NCI-H2171 treated with DMSO at 0.1 percent for 48 hours (cell line): ENCODE measurements around the gene UBE2D2.

Source experiments
- DNase-seq: peaks from one replicate; lab custom pipeline; 2025; lab: John Stamatoyannopoulos, UW

UBE2D2 gene

DNA sequence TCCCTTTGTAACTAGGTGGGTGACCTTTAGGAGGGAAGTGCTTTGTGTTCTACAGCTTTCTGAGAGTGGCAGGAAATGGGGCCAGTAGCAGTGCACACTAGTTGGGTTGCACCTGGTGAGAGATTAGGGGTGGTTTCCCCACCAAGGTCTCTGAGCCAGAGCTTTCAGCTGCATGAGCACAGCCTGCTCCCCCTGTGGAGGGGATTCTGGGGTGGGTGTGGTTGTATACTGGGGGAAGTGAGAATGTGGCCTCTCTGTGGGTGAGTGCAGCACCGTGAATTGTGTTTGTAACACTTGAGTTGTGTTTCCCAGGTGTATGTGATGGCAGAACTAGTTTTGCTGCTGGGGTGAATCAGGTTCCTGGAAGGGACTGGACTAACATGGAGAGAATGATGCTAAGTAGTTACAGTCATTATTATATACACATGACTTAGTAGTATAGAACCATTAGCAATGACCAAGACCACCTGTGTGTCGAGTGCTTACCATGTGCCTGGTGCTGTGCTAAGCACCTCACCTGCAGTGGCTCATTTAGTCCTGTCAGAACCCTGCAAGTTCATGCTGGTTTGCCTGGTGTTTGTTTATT lies 75.2 kb downstream of the UBE2D2 start:
- DNase-seq: no peak

DNA sequence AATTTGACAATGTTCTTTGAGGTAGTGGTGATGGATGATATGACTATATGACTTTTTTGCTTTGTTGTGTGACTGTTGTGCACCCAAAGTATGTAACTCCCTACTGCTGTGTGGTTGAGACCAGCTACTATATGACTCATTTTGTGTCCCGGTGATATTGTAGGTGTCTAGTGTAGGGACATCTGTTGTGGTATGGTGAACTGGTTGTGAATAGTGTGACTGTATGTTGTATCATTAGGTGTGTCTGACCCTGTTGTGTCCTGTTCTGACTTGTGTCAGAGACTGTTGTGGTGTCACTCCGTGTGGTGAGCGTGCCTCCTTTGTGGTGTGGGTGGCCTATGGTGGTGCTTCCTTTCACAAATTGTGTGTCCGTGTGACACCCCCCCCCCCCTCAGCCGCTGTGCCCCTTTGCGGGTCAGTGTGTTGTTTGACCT lies 75.9 kb downstream of the UBE2D2 start:
- DNase-seq: peak; percentile 15

DNA sequence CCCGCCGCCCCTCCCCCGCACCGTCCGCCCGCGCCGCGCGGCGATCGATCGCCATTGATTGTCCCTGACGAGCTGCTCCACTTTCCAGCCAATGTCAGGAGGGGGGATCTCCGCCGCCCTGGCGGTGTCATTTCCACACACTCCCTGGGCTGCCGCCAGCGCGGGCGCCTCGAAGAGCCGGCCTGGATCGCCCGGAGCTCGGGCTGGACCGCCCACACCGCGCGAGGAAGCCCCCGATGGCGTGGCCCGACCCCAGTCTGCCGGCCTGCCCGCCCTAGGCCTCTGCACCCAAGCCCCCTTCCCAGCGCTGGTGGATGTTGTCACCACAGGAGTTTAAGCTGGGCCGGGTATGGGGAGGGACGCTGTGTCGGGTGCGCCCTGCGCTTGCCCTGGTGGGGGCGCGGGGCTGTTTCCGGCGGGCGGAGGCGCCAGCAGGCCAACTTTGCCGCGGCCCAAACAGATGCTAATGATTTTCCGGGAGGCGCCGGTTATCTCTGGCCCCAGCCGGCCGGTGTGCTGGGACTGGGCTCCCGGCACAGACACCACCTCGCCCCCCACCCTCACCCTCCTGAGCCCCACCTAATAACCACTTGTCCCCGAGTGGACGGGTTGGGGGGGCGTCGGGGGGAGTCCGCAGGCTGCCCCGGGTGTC lies 76.4 kb downstream of the UBE2D2 start:
- DNase-seq: peak; percentile 55

DNA sequence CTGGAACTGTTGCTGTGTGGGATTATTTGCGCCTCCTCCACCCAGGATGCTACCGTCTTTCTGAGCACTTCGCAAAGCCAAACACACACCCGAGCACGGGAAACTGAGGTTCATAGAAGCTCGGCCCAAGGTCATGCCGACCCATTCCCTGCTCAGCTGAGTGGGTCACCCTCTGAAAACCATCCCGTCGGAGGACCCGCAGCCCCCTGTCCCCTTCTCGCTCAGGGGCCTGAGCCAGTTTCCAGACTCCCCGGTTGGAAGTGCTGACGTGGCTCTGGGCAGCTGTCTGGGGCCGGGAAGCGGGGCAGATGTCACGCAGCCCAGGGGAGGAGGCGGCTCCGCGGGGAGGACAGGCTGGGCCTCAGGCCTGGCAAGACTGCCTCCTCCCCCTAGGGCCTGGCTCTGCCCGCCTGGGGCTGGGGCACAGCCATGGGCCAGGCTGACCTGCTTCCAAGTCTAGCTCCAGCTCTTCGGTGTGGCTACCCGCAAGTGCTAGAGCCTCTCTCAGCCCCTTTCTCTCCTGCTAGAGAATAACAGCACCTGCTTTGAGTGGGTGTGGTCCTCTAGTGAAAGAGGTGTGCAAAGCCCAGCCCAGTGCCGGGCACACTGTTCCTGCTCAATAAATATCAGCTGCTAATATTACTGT lies 77.1 kb downstream of the UBE2D2 start:
- DNase-seq: peak; percentile 56

DNA sequence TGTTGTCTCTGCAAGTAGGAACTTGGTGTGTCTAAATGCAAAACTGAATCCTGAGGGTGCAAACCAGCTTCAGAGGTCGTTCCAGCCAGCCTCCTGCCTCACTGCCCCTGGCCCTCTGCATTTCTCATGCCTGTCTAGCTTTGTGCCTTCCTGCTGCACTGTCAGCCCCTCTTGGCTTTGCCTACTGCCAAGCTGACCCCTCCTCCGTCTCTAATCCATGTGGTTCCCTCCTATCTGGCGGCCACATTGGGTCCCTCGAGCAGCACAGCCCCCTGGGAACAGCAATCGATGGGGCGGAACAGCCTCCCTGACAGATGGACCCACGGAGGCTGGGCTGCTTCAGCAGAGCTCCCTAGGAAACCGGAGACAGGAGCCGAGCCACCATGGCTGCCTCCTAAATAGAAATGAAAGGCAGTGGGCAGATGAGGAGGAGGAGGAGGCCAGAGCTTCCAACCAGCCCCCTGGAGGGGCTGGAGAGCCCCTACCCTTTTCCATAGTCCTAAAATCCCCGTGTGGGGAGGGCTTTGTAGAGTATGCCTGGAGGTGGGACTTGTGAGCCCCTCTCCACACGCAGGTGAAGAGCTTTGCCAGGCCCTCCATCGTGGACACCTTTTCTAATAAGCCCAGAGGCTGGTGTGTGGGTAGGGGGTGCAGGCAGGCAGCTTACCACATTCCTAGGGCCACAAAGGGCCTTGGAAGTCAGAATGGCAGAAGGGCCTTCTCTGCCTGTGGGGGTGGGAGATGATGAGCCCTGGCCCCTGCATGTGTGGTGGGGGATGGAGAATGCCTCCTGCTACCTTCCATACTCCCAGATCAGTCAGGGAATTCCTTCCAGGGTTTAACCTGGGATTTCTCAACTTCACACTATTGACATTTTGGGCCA lies 77.8 kb downstream of the UBE2D2 start:
- DNase-seq: peak; percentile 75

DNA sequence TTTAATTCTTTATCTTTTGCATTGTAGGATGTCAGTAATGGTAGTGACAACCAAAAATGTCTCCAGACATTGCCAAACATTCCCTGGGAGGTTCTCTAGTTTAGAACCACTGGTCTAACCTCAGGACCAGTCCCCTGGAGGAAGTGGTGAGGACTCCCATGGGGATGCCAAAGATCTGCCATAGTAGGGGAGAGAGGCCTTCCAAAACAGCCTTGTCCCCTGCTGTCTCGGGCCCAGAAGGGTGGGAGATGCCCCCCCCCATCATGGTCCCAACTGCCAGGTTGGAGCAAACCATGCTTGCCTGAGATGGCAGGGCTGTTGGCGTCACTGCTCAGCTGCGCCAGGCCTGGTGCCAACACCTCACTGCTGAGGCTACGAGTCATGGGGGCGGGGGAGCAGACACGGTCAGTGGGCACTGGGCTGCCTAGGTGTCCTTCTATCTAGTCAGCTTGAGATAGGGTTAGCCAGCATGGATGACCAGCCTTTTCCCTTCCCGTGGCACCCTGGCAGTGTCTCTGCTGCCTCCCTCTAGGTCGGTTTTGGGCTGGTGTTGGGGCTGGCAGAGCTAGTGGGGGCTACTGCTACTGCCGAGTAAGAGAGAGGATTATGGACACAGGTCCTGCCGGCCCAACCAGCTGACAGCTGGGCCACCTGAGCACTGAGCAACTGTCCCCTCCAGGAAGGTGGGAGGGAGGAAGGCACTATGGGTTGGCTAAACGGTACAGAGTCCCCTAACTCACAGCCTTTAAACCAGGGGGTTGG lies 78.7 kb downstream of the UBE2D2 start:
- no peak for DNase-seq

DNA sequence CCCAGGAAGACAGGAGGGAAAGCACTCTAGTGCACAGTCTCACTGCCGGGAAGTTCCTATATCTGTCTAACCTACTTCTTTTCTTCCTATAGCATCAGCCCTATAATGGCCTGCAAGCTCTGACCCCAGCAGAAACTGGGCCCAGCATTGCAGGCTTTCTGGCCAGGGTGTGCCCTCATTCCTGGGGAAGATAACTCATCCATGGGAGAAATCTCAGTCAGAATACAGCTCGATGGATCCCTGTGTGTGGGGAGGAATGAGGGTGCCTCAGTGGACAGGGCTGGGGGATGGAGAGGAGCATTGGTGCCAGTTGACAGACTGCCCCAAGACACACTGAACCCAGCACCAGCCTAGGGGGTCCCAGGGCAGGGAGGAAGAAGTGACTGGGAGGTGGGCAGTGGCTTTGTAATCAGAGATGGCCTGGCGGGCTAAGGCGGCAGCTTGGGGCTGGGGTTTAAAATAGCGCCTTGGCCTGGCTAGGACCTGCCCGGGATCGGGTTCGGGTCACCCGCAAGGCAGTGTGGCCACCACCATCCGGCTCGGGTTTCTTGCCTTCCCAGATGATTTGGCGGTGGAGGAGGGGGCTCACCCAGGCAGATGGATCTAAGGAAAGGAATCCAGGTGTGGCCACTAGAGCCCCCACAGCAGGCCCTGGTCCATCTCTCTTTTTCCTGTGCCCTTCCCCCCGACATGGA lies 79.4 kb downstream of the UBE2D2 start:
- no peak for DNase-seq

DNA sequence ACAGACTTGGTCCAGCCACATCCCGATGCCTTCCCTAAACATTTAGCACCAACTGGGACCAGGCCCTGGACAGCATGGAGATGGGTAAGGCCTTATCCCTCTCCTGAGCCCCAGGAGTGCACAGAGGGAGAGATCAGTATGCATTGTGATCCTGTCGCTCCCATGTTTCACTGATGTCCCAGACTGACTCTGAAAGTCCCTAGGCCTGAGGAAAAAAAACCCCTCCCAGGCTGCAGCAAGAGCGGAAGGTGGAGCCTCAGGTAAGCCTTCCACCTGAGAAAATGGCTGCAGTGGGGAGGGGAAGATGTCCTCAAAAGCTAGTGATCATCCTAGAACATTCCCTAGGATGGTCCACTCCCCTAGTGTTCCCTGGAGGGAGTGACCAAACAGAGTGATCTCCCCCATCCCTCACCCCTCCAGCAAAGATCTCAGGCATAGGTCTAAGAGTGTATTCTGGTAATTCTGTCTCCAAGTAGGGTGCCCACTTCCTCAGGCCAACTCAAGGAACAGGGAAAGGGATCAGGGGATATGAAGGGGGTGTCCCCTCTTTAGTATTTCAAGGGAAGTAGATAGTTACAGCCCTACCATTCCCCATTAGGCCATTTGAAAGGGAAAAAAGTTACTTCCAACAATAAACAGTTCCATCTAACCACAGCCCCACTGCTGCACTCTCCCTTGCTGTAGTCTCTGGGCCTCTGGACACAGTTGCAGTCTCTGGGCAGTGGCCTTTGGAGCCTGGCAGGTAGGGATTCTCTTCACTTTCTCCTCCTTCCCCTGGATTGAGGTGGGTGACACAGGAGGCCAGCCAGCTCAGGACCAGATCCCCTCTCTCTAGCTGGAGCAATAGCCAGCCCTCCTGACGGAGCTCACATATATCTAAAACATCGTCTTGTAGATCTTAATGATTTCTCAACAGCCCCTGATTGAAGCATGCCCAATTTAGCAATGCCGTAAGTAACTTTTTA lies 80.3 kb downstream of the UBE2D2 start:
- no peak for DNase-seq

DNA sequence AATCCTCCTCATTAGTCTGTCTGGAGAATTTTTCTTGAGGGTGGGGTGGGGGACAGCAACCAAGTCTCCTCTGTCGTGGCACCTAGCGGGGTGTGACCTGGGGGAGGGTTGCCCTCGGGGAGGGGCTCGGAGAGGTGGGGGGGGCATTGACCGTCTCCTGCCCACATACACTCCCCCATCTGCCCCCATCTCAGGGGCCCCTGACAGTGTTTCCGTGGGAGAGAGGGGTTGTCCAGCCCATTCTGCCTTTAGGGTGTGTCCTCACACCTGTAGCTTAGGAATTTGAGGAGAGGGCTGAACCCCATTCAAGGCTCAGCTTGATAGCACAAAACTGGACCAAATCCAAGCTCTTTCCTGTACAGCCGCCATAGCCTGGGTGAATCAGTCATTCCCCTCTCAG lies 81.1 kb downstream of the UBE2D2 start:
- no peak for DNase-seq

DNA sequence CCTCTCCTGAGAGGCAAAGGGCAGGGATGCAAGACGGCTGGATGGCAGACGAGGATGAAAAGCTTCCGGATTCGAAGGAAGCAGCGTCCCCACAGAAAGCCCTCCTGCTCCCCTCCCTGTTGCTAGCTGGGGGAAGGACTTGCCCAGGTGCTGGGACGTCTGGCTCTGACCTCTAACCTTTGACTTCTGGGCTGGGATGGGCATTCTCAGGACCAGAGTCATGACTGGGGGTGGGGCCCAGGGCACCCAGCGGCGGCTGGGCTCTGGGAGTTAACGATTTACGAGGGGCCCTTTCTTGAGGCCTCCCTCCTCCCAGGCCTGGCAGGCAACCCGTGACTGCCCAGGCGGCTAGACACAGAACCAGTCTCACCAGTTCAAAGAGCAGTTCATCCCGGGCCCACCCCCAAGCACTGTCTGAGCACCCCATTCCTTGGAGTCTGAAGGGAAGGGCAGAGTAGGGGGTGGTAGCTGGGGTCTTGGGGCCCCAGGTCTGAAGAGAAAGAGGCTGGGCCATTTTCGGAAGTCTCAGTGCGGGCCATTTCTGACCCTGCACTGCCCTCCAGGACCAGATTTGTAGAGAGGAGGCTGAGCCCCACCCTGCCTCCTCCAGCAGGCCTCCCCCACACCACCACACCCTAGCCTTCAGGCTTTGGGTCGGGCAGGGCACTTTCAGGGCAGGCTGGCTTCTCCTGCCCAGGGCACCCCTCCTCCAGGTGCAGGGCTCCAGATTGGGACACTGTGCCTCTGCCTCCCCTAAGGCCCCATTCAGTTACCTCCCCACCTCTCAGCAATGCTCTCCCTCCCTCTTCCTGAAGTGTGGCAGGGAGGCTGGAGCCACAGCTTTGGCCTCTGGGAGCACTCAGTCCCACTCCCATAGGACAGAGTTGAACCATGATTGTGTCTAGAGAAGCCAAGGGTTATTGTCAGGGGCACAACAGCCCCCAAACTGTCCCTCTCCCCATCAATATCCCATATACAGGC lies 82.0 kb downstream of the UBE2D2 start:
- no peak for DNase-seq

DNA sequence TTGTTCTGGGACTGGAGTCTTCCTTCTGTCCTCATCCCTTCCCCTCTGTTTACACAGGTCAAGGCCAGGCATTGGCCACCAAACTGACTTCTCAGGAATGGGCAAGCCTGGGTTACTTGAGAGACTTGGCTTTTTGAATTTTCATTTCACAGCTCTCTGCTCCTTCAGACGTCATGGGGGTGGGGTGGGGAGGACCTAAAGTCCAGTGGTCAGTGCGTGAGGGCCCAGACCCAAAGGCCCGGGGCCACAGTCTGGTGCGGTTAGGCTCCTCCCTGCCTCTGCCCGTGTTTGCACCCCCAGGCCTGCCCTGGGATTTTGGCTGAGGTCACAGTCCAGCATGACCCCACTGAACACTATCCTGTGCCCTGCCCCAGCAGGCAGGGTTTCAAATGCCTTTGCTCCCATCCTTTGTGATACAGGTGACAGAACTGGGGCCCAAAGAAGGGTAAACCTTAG lies 82.9 kb downstream of the UBE2D2 start:
- no peak for DNase-seq

DNA sequence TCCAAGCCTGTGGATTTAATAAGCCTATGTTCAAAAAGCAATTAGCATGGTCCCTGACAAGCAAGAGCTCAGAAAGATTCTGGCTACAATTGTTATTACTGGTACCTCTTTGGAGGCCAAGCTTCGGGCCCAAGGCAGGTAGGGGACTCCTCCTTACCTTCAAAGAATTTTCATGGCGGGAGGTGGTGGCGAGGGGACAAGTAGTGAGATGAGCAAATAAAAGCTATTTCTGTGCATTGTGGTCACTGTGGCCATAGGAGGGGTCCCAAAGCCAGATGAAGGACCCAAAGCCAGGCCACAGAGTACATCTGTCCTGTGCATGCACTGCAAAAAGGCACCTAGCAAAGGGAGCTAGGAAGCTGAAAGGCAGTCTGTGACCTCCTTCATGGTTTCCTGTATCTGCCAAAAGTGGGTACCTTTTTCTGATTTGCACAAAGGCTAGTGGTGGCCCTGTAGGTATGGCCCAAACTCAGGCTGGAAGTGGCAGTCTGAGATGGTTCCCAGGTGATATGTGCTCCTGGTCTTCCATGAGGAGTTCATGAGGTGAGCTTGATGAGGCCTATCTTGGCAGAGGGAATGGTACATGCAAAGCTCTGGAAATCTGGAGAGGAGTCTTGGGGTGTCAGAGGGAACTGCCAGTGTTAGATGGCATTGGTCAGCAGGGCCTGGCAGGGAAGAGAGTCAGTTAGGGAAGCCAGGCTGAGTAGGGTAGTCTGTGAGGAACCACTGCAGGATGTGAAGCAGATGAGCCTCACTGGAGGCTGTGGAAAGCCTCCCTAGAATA lies 83.7 kb downstream of the UBE2D2 start:
- no peak for DNase-seq

DNA sequence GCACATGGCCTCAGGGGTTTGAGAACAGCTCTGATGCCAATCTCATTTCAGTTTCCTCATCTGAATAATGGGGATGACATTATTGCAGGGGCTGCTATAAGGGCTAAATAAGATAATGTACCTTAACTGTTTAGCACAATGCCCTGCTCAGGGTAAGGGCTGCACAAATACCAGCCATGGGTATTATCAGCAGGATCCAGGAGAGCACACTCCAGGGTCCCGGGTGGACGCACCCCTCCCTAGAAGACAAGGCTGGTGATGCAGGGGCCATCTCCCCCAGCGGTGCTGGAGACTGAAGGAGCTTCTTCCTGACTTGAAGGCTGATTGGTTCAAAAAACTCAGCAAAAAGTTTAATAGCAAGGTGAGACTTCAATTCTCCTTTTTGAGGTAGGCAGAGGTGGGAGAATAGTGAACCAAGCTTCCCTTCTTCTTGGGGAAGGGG lies 84.3 kb downstream of the UBE2D2 start:
- DNase-seq: no peak

DNA sequence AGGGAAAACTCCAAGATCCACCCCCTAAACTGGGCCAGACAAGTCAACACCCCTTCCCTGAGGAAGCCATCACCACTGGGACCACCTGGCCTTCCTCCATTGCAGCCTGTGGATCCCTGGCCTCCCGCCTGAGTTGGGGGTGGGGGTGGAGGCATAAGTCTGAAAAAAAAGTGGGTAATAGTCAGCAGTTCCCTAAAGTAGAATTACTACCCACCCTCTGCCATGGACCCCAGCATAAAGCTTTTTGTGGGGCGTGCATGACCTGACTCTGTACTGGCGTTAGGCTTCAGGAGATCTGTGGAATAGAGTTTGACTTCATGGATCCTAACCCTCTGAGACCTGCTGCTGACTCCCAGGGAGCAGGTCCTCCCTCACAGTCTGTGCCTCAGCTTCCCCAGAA lies 85.0 kb downstream of the UBE2D2 start:
- no peak for DNase-seq

DNA sequence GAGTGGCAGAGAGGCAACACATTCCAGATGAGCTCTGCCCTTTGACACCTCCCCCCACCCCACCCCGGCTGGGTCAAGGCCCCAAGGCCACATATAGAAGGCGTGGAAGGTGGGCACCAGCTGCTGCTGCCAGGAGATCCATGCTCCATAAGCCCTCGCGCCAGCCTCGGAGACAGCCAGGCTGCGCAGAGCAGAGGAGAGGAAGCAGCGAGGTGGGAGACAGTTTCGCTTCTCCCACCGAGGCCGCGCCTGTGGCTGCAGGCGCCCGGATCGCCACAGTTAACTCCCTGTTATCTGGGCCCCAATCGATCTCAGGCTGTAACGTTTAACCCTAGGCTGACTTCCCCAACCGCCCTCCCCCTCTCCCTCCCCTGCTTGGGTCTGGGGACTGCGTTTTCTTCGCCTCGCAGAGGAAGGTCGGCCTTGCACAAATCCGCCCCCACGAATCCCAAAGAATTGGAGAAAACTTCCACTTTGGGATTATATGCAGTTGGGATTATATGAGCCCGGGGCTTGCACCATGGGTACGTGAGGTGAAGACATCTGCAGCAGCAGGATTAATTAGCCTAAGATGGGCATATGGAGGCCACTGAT lies 85.9 kb downstream of the UBE2D2 start:
- DNase-seq: no peak

DNA sequence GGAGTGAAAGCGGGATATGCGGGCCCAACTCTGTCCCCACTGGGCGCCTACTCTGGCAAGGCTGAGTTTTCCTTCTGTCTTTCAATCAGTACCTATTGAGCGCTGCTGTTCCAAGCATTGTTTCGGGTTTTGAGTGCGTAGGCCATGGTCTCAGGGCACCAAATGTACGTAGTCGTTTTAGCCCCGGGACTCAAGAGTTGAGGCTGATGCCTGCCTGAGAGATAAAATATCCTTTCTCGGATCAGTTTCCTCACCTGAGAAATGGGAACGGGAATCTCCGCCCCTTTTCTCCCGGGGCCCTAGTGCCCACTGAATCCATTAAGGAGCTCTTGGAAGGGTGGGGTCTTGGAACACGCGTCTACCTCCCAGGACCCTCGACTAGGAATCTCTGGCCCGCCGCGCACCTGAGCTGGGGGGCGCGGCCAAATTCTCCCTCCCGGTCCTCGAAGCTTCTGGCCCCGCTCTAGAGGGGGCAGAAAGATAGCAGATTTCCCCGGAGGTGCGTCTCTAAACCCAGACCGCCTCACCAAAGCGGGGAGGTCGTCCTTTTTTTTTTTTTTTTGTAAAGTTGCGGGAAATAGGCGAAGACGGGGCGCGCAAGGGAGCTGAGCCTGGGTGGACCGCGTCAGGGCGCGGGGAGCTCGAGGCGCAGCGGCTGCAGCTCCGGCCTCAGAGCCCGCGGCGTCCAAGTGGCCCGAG lies 86.5 kb downstream of the UBE2D2 start:
- DNase-seq: no peak
